HG03139 (cell line): ENCODE measurements around the gene TVP23A.
"Not testable (repeated sequence)": the region's sequence is repeated elsewhere in the genome, so short reads cannot be mapped to it uniquely, and the experiment has no call there.

Experiments
- ATAC-seq: cut with Tn5 transposase; IDR thresholded peaks from one replicate; pipeline ENCODE4 v1.9.1; 2021; ENCODE audit not compliant: unreplicated experiment

Gene TVP23A

DNA sequence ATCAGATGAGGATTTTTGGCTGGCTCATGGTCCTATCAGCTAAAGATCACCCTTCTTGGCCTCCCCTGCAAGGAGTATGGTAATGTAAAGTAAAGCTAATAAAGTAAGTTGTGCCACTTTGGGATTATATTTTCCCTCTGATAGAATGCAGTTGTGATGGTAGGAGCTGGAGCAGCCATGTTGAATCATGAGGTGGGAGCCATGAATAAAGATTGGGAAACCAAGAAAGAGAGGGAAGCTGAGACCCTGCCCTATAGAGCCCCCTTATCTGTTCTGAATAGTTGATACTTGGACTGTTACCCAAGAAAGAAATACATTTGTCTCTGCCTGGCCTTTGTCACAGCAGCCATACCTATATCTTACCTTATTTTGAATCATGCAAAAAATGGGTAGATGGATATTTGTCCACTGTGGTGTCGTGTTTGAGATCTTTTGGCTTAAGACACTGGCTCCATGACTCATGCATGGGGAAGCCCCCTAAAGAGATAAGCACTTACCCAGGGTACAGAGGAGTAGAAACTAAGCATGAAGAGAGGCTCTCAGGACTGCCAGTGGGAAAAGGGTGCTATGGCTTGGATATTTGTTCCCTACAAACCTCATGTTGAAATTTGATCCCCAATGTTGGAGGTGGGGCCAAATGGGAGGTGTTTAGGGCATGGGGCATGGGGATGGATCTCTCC lies 17.7 kb upstream of the TVP23A start:
- no peak for ATAC-seq

DNA sequence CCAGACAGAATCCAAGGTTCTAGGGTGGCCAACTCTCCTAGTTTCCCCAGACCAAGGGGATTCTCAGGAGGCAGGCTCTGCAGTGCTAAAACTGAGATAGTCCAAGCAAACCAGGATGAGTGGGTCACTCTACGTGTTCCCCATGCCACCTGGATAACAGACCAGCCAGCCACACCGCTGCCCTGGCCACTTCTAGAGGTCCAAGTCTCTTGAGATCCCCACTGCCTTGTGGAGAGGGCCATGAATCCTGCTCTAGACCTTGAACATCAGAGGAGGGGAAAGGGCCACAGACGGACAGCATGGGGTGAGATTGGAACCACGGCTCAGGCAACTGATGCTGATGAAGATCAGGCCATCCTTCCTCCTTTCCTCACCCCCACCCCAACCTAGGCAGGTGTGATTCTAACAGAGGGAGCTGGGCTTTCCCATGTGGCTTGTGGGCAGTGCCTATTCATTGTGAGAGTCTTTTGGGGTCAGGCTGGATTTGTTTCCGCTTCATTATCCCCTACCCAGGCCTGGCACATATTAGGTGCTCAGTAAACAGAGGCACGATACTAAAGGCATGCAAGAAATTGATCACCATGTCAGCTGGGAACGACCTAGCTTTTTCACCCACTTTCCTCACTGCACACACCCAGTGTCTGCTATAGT lies 16.8 kb upstream of the TVP23A start:
- no peak for ATAC-seq

DNA sequence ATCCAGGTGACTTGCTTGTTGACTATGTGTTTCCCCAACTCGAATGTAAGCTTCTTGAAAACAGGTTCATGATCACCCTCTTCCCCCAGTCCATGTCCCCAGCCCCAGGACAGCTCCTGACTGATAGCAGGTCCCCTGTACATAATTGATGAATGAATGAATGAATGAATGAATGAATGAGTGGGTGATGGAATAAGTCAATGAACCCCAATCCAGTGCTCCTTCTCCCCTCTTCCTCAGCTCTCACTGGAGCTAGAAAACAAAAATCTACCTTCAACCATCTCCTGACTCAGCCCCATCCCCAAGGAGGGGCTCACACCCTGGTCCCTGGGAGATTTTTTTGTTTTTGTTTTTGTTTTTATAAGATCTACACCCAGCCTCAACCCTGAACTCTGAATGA lies 16.2 kb upstream of the TVP23A start:
- no peak for ATAC-seq

DNA sequence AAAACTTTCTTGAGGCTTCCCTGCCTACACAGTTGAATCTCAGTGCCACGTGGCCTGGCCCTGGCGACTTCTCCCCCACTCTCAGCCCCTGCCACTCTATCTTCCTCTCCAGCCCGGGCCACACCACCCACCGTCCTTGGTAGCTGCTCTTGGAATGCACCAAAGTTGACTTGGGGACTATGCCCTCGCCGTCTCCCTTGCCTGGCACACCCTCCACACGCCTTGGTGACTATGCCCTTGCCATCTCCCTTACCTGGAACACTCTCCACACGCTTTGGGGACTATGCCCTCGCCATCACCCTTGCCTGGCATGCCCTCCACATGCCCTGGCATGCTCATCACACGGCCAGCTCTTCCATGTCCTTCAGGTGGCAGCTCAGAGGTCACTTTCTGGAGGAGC lies 15.5 kb upstream of the TVP23A start:
- ATAC-seq: no peak

DNA sequence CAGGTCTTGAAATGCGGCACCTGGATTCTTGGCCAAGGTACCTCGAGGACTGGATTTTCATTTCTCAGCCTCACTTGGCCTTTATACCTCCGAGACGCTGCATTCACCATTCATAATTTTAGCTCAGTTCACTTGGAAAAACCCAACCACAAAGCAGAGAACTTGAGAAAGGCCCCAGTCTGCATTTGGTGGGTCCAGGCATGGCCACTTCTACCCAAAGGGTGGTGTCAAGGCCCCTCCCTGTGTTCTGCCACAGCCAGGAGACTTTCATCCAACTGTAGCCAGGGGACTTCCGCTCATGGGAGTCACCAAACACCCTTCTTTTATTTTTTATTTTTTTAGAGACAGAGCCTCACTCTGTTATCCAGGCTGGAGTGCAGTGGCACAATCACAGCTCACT lies 14.7 kb upstream of the TVP23A start:
- ATAC-seq: no peak

DNA sequence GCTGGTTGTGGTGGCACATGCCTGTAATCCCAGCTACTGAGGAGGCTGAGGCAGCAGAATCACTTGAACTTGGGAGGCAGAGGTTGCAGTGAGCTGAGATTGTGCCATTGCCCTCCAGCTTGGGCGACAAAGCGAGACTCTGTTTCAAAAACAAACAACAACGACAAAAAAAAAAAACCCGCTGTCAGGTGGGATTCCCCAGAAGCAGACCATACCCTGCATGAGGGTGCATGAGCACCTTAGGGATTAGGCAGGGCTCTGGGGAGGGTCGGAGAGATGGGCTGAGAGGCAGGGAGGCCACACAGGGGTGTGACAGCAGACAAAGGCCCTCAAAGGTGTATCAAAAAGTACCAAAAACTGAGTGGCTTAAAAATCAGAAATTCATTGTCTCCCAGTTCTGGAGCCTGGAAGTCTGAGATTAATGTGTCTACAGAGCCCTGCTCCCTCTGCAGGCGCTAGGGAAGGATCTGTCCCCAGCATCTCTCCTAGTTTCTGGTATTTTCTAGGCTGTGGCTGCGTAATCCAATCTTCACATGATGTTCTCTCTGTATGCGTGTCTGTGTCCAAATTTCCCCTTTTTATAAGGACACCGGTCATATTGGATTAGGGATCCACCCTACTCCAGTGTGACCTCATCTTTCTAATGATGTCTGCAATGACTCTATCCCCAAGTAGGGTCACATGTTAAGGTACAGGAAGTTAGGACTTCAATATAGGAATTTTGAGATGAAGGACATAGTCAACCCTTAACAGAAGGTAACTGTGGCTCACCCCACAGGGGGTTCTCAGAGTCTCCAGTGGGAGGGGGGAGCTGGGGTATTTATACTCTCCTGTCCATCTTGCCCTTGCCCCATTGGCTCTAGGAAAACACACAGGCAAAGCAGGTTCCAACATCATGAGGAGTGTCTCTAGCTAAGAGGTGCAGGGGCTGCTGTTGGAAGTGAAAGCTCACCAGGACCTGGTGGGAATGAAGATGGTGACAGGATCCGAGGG lies 13.6 kb upstream of the TVP23A start:
- ATAC-seq: no peak

DNA sequence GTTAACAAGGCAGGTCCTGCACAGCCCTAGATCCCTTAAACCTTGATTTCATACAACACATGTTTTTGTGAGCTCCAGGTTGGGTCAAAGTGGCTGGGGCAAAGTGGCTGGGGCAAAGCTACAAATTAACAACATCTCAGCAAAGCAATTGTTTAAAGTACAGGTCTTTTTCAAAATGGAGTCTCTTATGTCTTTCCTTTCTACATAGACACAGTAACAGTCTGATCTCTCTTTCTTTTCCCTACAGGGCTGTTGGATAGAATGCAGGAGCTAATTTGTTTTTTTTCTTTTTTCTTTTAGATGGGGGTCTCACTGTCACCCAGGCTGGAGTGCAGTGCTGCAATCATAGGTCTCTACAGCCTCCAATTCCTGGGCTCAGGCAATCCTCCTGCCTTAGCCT lies 11.6 kb upstream of the TVP23A start:
- not testable (repeated sequence) for ATAC-seq

DNA sequence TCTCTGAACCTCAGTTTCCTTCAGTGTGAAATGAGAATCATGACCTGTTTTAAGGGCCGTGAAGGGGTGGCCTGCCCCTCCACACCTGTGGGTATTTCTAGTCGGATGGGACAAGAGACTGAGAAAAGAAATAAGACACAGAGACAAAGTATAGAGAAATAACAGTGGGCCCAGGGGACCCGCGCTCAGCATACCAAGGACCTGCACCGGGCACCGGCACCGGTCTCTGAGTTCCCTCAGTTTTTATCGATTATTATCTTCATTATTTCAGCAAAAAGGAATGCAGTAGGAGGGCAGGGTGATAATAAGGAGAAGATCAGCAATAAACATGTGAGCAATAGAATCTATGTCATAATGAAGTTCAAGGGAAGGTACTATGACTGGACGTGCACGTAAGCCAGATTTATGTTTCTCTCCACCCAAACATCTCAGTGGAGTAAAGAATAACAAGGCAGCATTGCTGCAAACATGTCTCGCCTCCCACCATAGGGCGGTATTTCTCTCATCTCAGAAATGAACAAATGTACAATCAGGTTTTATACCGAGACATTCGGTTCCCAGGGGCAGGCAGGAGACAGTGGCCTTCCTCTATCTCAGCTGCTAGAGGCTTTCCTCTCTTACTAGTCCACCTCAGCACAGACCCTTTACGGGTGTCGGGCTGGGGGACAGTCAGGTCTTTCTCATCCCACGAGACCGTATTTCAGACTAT lies 10.9 kb upstream of the TVP23A start:
- not testable (repeated sequence) for ATAC-seq

DNA sequence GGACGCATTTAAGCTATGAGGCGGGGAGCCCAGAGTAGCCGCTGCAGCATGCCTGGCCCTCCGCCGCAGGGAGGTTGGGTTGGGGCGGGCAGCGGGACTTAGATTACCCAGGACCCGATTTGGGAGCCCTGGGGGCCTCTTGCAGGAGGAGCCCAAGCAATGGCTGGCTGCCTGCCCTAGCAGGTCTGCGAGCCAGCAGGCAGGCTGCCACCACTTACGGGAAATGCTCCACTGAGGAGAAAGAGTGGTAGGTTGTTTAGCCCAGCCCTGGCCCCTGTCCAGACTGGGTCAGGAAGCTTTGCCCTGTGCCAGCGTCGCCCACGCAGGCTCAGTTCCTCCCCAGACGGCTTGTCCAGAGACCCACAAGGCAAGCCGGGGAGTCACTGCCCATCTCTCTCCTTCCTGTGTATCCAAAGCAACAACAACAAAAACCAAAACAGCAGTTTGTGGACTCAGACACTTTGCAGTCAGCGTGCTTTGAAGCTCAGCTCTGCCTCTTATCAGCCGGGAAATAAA lies 10.3 kb upstream of the TVP23A start:
- no peak for ATAC-seq

DNA sequence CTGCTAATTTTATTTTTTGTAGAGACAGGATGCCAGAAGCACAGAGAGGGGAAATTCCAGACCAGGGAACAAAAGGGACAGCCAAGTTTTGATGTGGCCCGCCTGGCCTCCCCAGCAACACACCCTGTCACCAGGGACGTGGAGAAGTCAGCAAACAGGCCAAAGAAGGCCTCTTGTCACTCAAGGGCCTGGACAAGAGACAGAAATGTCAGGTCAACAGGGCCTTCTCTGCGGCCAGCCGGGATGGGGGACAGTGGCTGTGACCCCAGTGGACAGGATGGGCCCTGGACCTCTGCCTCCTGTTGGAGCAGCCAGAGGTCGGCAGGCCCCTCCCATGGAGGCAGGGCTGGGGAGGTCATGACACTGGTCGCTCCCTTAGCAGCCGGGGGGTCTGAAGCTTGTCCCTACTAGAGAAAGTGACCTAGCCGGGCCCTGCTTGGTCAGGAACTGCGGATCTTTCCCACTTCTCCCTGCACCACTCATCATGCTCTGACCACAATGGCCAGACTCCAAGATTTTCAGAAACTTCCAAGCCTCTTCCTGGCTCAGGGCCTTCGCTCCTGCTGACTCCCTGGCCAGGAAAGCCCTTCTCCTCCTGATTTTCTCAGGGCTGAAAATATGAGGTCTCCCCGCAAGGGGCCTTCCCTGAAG lies 9.2 kb upstream of the TVP23A start:
- ATAC-seq: no peak

DNA sequence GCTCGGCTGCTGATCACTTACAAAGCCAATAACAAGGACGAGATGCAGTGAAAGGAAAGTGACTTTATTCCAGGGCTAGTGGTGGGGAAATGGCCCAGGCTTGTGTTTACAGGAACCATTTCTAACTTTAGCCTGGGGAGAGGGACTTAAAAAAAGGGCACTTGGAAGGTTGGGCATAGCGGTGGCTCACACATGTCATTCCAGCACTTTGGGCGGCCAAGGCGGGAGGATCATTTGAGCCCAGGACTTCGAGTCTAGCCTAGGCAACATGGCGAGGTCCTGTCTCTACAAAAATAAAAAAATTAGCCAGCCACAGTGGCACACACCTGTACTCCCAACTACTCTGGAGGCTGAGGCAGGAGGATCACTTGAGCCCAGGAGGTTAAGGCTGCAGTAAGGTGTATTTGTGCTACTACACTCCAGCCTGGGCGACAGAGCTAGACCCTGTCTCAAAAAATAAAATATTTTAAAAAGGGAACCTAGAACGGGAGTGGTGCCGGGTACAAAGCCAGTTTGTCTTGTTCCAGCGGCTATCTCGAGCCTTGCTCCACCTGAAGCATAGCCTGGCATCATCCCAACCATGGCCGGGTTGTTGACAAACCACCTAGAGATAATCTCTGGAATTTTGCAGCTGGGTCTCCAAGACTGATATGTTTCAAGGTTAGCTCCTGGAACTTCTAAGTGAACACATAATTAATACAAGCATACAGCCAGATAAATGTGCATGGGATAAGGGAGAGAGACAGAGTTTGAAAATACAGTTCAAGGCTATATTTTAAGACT lies 5.7 kb upstream of the TVP23A start:
- ATAC-seq: no peak

DNA sequence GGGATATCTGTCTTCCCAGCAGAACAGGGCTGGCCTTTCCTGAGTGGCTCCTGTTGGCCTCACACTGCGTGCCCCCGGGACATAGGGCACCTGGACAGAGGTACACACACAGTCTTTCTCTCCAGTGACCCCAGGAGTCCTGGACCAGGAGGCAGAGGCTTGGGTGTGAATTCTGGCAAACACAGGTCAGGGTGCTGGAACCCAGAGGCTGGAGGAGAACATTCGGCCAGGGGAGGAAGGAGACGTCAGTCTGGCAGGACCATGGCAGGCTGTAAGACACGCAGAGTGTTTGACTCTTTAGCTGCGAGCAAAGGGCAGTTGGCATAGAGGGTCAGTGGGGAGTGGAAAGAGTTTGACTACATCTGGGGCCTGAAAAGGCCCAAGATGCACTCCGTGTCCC lies 4.1 kb upstream of the TVP23A start:
- no peak for ATAC-seq

DNA sequence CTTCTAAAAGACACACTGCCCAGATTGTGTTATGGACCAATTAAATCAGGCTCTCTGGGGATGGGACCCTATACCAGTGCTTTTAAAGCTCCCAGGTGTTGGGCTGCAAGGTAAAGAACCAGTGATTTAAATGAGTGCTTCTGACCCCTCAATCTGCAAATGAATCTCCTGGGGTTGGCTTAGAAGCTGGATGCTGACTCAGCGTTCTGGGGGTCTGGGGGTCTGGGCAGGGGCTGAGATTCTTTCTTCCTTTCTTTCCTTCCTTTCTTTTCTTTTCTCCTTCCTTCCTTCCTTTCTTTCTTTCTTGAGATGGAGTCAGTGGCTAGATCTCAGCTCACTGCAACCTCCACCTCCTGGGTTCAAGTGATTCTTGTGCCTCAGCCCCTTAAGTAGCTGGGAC lies 2.0 kb upstream of the TVP23A start:
- ATAC-seq: no peak

DNA sequence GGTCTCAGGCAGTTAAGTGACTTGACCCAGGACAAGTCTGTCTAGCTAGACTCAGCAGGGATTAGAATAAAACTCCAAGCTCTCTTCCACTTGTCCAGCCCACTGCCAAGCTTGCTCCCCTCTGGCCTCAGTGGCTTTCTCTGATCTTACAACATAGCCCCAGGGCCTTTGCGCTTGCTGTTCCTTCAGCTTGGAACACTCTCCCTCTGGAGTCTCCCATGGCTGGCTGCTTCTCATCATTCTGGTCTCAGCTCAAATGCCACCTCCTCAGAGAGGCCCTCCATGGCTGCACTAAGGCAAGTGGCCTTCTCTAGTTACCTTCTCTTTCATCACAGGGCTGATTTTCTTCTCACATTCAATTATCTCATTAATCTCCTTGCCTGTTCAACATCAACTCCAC lies 1.1 kb downstream of the TVP23A start:
- ATAC-seq: no peak

DNA sequence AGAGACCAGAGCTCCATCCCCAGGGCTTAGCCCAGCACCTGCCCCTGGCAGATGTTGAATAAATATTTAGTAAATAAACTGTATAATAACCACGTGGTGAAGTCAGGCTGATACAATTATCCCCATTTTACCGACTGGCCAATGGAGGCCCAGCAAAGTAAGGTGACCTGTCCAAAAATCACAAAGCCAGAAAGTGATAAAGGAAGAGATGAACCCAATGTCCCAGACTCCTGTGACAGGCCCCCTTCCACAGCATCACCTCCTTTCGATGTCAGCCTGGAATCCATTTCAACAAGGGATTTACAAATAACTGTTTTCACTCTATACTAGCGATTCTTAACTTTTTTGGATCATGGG lies 5.5 kb downstream of the TVP23A start:
- ATAC-seq: no peak

DNA sequence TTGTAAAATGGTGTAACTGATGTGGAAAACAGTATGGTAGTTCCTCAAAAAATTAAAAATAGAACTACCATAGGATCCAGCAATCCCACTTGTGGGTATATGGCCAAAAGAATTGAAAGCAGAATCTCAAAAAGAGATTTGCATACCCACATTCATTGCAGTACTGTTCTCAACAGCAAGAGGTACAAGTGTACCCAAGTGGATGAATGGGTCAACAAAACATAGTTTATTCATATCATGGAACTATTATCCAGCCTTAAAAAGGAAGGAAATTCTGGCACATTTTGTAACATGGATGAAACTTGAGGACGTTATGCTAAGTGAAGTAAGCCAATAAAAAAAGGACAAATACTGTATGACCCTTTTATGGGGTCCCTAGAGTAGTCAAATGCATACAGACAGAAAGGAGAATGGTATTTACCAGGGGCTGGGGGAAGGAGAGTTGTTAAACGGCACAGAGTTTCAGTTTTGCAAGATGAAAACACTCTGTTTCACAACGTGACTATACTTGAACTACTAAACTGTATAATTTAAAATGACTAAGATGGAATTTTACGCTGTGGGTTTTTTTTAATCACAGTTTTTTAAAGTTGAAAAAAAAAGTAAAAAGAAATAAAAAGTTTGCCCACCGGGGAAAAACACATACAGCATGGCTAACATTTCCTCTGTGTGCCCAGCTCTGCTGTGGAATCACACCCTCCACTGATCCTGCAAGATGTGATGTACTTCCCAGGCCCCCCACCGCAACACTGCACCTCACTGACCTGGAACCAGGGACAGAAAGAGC lies 6.1 kb downstream of the TVP23A start:
- no peak for ATAC-seq

DNA sequence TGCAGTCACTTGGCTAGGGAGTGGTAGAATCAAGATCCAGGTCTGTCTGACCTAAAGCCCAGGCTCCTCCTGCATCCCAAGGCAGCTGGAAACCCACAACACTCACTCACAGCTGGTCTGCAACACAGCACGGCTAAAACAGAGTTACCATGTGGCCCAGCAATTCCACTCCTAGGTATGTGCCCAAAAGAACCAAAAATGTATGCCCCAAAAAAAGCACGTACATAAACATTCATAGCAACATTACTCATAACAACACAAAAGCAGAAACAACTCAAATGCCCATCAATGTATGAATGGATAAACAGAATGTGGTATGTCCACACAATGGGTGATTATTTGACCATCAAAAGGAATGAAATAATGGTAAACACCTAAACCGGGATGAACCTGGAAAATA lies 8.9 kb downstream of the TVP23A start:
- ATAC-seq: no peak

DNA sequence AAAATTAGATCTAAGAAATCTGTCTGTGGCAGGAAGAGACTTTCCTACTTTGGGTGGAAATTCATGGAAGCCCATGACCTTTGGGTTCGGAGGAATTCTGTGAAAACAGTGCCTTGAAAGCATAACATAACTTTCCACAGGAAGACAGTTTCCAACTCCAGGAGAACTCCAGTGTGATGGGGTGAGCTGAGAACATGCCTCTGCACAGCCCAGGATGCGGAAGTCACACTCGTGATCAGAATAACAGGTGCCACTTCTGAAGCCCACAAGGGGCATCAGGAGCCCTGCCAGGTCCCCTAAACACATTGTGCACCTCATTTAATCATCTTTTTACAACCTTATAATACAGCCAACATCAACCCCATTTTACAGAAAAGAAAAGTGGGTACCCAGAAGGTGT lies 9.7 kb downstream of the TVP23A start:
- ATAC-seq: no peak

DNA sequence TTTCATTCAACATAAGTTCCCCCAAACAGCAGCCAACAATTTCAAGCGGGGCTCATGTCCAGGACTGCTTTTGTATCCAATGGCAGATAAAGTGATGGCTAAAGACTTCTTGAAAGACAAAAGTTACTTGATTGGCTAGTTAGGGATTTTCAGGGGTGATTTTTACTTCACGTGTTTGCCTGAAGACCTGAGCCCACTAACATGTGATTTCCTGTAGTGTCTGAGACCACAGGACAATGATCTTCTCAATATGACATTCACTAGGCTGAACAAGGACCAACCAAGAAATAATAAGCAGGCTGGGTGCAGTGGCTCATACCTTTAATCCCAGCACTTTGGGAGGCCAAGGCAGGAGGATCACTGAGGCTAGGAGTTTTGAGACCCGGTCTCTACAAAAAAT lies 10.4 kb downstream of the TVP23A start:
- no peak for ATAC-seq
